Neural progenitor cell (in vitro differentiated cells): ENCODE results near the gene GALR3. TPM values are rescaled to one million over a fixed set of nuclear protein-coding genes. Genes with fewer than 3 reads are reported as not detected.

Experiments
- DNase-seq: peaks from one replicate; pipeline ENCODE4 v3.0.0-alpha.2; 2016; ENCODE audit warnings: low spot score
- H2AFZ ChIP-seq: fragments of 200-600 bp; sonication (generic); replicated peaks from 2 replicates; pipeline ENCODE4 v1.6.1; 2016; ENCODE audit warnings: antibody characterized with exemption
- H3F3A ChIP-seq: fragments of 200-600 bp; sonication (generic); 2 replicates; pipeline ENCODE4 v1.6.1; 2016; ENCODE audit warnings: antibody characterized with exemption, low read depth
- H3K27ac ChIP-seq: fragments of 200-600 bp; sonication (generic); 2 replicates; pipeline ENCODE4 v1.5.1; 2016; ENCODE audit warnings: mild to moderate bottlenecking
- H3K27me3 ChIP-seq: fragments of 200-600 bp; sonication (generic); 2 replicates; pipeline ENCODE4 v1.6.1; 2016; ENCODE audit warnings: mild to moderate bottlenecking, moderate library complexity
- H3K36me3 ChIP-seq: fragments of 200-600 bp; sonication (generic); 2 replicates; pipeline ENCODE4 v1.5.1; 2016
- H3K4me1 ChIP-seq: fragments of 200-600 bp; sonication (generic); 2 replicates; pipeline ENCODE4 v1.6.1; 2016; ENCODE audit warnings: mixed run types
- H3K4me2 ChIP-seq: fragments of 200-600 bp; sonication (generic); 2 replicates; pipeline ENCODE4 v1.6.1; 2016
- H3K4me3 ChIP-seq: fragments of 200-600 bp; sonication (generic); 2 replicates; pipeline ENCODE4 v1.5.1; 2016
- H3K79me2 ChIP-seq: fragments of 200-600 bp; sonication (generic); 2 replicates; pipeline ENCODE4 v1.6.1; 2016; ENCODE audit warnings: low read depth
- H3K9ac ChIP-seq: fragments of 200-600 bp; sonication (generic); 2 replicates; pipeline ENCODE4 v1.6.1; 2016
- H3K9me3 ChIP-seq: fragments of 200-600 bp; sonication (generic); 2 replicates; pipeline ENCODE4 v1.5.1; 2016; ENCODE audit warnings: low read depth
- H4K20me1 ChIP-seq: fragments of 200-600 bp; sonication (generic); 2 replicates; pipeline ENCODE4 v1.6.1; 2016; ENCODE audit warnings: low read depth
- H3K27ac Mint-ChIP-seq: 3 replicates; pipeline ENCODE4 v1.8.0; 2021; ENCODE audit warnings: mixed read lengths
- H3K27me3 Mint-ChIP-seq: 2 replicates; pipeline ENCODE4 v1.8.0; 2022; ENCODE audit warnings: low read depth, mild to moderate bottlenecking, inconsistent platforms, moderate library complexity, mixed read lengths; ENCODE audit not compliant: insufficient read depth
- H3K36me3 Mint-ChIP-seq: 3 replicates; pipeline ENCODE4 v1.8.0; 2021; ENCODE audit warnings: mixed read lengths
- H3K4me1 Mint-ChIP-seq: 3 replicates; pipeline ENCODE4 v1.8.0; 2021; ENCODE audit warnings: mixed read lengths
- H3K4me3 Mint-ChIP-seq: 3 replicates; pipeline ENCODE4 v1.8.0; 2021; ENCODE audit warnings: mild to moderate bottlenecking, moderate library complexity, mixed read lengths
- H3K9me3 Mint-ChIP-seq: 3 replicates; pipeline ENCODE4 v1.8.0; 2020; ENCODE audit warnings: mixed read lengths
- EZH2 ChIP-seq: fragments of 200-600 bp; sonication (generic); IDR thresholded peaks from 2 replicates; pipeline ENCODE4 v1.6.1; 2017; ENCODE audit warnings: antibody characterized with exemption, mild to moderate bottlenecking, moderate library complexity
- EZH2phosphoT487 ChIP-seq: fragments of 200-600 bp; sonication (generic); IDR thresholded peaks from 2 replicates; pipeline ENCODE4 v1.6.1; 2017; ENCODE audit warnings: antibody characterized with exemption
- total RNA-seq: library from RNA; depleted of rRNA; stranded (reverse); fragments of >200 nt; gene quantifications from 2 replicates; pipeline ENCODE4 v1.2.3, GENCODE V29; 2015; ENCODE audit warnings: low replicate concordance
- TF ChIP-seq, protein P1 (sequence below): fragments of 200-600 bp; sonication (generic); IDR thresholded peaks from 2 replicates; pipeline ENCODE4 v1.5.1; 2017; ENCODE audit warnings: antibody characterized with exemption, mild to moderate bottlenecking

GALR3 gene
- total RNA-seq, 1 donor from 2014 or later: not detected

DNA sequence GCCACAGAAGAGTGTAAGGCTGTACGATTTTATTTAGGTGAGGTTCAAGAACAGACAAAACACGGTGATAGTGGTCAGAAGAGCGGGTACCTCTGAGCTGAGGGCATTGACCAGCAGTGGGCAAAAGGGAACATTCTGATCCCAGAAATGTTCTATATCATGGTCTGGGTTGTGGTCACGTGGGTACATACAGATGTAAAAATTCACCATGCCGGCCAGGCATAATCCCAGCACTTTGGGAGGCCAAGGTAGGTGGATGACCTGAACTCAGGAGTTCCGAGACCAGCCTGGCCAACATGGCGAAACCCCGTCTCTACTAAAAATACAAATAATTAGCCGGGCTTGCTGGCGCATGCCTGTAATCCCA, 46.6 kb upstream of the GALR3 start:
- H3K4me2 ChIP-seq: no peak overlapping the region

DNA sequence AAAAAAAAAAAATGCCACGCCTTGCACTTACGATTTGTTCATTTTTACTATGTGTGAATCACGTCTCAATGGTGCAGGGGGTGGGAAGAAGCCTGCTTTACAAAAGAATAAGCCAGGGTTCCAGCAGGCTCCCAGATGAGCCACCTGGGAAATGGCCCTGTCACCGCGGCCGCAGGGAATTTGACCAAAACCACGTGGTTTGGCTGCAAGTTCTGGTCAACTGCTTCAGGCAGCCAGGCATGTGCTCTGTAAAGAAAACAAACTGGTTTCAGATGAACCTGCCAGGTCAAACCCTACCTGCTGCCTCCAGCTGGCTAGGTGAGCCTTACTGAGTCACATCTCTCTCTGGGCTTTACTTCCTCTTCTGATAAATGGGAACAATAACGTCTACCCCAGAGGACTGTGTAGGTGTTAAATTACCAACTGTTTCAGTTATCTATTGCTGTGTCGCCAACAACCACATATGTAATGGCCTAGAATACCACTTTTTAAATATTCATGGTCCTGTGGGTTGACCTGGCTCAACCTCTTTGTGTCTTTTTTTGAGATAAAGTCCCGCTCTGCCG, 46.0 kb upstream of the GALR3 start:
- no peak for TF ChIP-seq EZH2phosphoT487
- TF ChIP-seq EZH2: no peak
- TF ChIP-seq, protein P1, sequence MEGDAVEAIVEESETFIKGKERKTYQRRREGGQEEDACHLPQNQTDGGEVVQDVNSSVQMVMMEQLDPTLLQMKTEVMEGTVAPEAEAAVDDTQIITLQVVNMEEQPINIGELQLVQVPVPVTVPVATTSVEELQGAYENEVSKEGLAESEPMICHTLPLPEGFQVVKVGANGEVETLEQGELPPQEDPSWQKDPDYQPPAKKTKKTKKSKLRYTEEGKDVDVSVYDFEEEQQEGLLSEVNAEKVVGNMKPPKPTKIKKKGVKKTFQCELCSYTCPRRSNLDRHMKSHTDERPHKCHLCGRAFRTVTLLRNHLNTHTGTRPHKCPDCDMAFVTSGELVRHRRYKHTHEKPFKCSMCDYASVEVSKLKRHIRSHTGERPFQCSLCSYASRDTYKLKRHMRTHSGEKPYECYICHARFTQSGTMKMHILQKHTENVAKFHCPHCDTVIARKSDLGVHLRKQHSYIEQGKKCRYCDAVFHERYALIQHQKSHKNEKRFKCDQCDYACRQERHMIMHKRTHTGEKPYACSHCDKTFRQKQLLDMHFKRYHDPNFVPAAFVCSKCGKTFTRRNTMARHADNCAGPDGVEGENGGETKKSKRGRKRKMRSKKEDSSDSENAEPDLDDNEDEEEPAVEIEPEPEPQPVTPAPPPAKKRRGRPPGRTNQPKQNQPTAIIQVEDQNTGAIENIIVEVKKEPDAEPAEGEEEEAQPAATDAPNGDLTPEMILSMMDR: no peak
- no peak for DNase-seq
- H3F3A ChIP-seq: peaks cover 23% of the 10 kb centered on the region
- H3K4me1 Mint-ChIP-seq: peaks cover 20% of the 10 kb centered on the region
- H3K36me3 Mint-ChIP-seq: peaks cover 10% of the 10 kb centered on the region
- H3K27me3 Mint-ChIP-seq: peaks cover 13% of the 10 kb centered on the region
- H3K36me3 ChIP-seq: no peaks in the 10 kb centered on the region
- H3K4me3 ChIP-seq: no peak overlapping the region
- no peak overlapping the region for H2AFZ ChIP-seq
- H3K27ac ChIP-seq: no peak overlapping the region
- H3K4me3 Mint-ChIP-seq: no peak overlapping the region
- no peak overlapping the region for H3K27ac Mint-ChIP-seq
- H3K27me3 ChIP-seq: no peaks in the 10 kb centered on the region
- H3K9me3 Mint-ChIP-seq: no peaks in the 10 kb centered on the region
- H3K9me3 ChIP-seq: no peaks in the 10 kb centered on the region
- H4K20me1 ChIP-seq: no peaks in the 10 kb centered on the region
- H3K4me1 ChIP-seq: peaks cover 10% of the 10 kb centered on the region
- no peak overlapping the region for H3K9ac ChIP-seq
- no peak overlapping the region for H3K4me2 ChIP-seq
- no peaks in the 10 kb centered on the region for H3K79me2 ChIP-seq

More for the DNA sequence above, 46.6 kb upstream of the GALR3 start:
- H3K9me3 ChIP-seq: no peaks in the 10 kb centered on the region
- H4K20me1 ChIP-seq: no peaks in the 10 kb centered on the region
- Mint-ChIP-seq H3K27me3 (peaks cover 13% of the 10 kb centered on the region), H3K9me3 (no peaks in the 10 kb centered on the region), H3K4me3 (no peak overlapping the region), H3K27ac (no peak overlapping the region), H3K36me3 (peaks cover 10% of the 10 kb centered on the region), H3K4me1 (peaks cover 16% of the 10 kb centered on the region)
- H2AFZ ChIP-seq: no peak overlapping the region
- no peaks in the 10 kb centered on the region for H3K36me3 ChIP-seq
- H3K27ac ChIP-seq: no peak overlapping the region
- H3K79me2 ChIP-seq: no peaks in the 10 kb centered on the region
- H3K4me3 ChIP-seq: no peak overlapping the region
- no peak for DNase-seq
- no peaks in the 10 kb centered on the region for H3K27me3 ChIP-seq
- TF ChIP-seq, protein P1: no peak
- TF ChIP-seq EZH2phosphoT487 (no peak), EZH2 (no peak)
- peaks cover 23% of the 10 kb centered on the region for H3F3A ChIP-seq
- no peak overlapping the region for H3K9ac ChIP-seq
- H3K4me1 ChIP-seq: peaks cover 10% of the 10 kb centered on the region

DNA sequence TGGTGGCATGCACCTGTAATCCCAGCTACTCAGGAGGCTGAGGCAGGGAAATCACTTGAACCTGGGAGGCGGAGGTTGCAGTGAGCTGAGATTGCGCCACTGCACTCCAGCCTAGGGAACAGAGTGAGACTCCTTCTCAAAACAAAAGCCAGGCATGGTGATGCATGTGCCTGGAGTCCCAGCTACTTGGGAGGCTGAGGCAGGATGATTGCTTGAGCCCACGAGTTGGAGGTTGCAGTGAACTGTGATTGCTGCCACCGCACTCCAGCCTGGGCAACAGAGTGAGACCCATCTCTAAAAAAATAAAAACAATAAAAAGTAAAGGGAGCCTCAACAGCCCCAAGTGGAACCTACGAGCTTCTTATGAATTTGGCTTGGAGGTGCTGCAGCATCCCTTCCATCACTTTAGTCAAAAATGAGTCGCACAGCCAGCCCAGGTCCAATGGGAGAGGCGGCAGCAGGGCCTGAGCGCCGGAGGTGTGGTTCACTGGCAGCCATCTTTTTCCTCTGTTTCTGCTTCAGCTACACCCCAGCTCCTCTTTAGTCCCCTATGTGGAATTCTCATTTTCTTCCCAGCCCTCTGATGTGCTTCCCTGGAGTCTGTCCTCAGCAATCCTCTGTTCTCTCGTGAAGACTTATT, 44.7 kb upstream of the GALR3 start:
- Histone ChIP-seq H3K79me2 (no peaks in the 10 kb centered on the region), H3K9ac (no peak overlapping the region), H3K36me3 (no peaks in the 10 kb centered on the region), H4K20me1 (no peaks in the 10 kb centered on the region), H3K4me2 (no peak overlapping the region), H3K4me1 (peaks cover 10% of the 10 kb centered on the region), H3F3A (peaks cover 23% of the 10 kb centered on the region), H3K9me3 (no peaks in the 10 kb centered on the region), H3K27me3 (no peaks in the 10 kb centered on the region), H2AFZ (no peak overlapping the region), H3K27ac (no peak overlapping the region), H3K4me3 (no peak overlapping the region)
- peaks cover 7% of the 10 kb centered on the region for H3K36me3 Mint-ChIP-seq
- TF ChIP-seq, protein P1: no peak
- TF ChIP-seq EZH2phosphoT487 (no peak), EZH2 (no peak)
- H3K9me3 Mint-ChIP-seq: no peaks in the 10 kb centered on the region
- H3K27ac Mint-ChIP-seq: no peak overlapping the region
- H3K4me1 Mint-ChIP-seq: peaks cover 20% of the 10 kb centered on the region
- no peak overlapping the region for H3K4me3 Mint-ChIP-seq
- no peak for DNase-seq
- H3K27me3 Mint-ChIP-seq: peaks cover 13% of the 10 kb centered on the region
